ENCODE measurements around the gene TLR5.

Gene TLR5

GRCh38 chr1:223153177-223154119 lies 10.4 kb upstream of the TLR5 start:
- peak; percentile 40 for ATAC-seq
- TF ChIP-seq BACH2 (CRISPR knock-in tag; IDR thresholded peaks at IDR 0.05; ENCODE audit: borderline replicate concordance), result no peak
- TF ChIP-seq POU6F1 (CRISPR knock-in tag; IDR thresholded peaks at IDR 0.05; ENCODE audit: borderline replicate concordance, low read depth), result no peak
- no peak for TF ChIP-seq TSHZ2 (CRISPR knock-in tag; IDR thresholded peaks at IDR 0.05)
- no peak for TF ChIP-seq TOX (CRISPR knock-in tag; IDR thresholded peaks at IDR 0.05; ENCODE audit: borderline replicate concordance)
- no peak for TF ChIP-seq ZNF70 (CRISPR knock-in tag; IDR thresholded peaks at IDR 0.05)
- TF ChIP-seq PATZ1 (CRISPR knock-in tag; IDR thresholded peaks at IDR 0.05; ENCODE audit: borderline replicate concordance), result no peak

GRCh38 chr1:223152399-223152798 lies 9.4 kb upstream of the TLR5 start:
- no peak for ATAC-seq
- no peak for TF ChIP-seq ZNF70 (CRISPR knock-in tag; IDR thresholded peaks at IDR 0.05)
- no peak for TF ChIP-seq POU6F1 (CRISPR knock-in tag; IDR thresholded peaks at IDR 0.05; ENCODE audit: borderline replicate concordance, low read depth)
- no peak for TF ChIP-seq ZC3H10 (CRISPR knock-in tag; IDR thresholded peaks at IDR 0.05)
- no peak for TF ChIP-seq ISL1 (CRISPR knock-in tag; IDR thresholded peaks at IDR 0.05)
- no peak for TF ChIP-seq ESRRG (CRISPR knock-in tag; IDR thresholded peaks at IDR 0.05)
- TF ChIP-seq BACH2 (CRISPR knock-in tag; IDR thresholded peaks at IDR 0.05; ENCODE audit: borderline replicate concordance), result no peak
- TF ChIP-seq TSHZ2 (CRISPR knock-in tag; IDR thresholded peaks at IDR 0.05), result no peak
- no peak for TF ChIP-seq CSRNP3 (CRISPR knock-in tag; IDR thresholded peaks at IDR 0.05)
- TF ChIP-seq PPARA (CRISPR knock-in tag; IDR thresholded peaks at IDR 0.05; ENCODE audit: borderline replicate concordance), result no peak
- no peak for TF ChIP-seq ARNTL (CRISPR knock-in tag; IDR thresholded peaks at IDR 0.05; ENCODE audit: borderline replicate concordance, low read depth)
- no peak for TF ChIP-seq CREB5 (CRISPR knock-in tag; IDR thresholded peaks at IDR 0.05; ENCODE audit: low read depth)
- TF ChIP-seq ZFP30 (CRISPR knock-in tag; IDR thresholded peaks at IDR 0.05), result no peak
- TF ChIP-seq ZNF8 (CRISPR knock-in tag; IDR thresholded peaks at IDR 0.05), result no peak
- no peak for TF ChIP-seq CSDC2 (CRISPR knock-in tag; IDR thresholded peaks at IDR 0.05)
- no peak for TF ChIP-seq PATZ1 (CRISPR knock-in tag; IDR thresholded peaks at IDR 0.05; ENCODE audit: borderline replicate concordance)
